HG02798 (cell line): ENCODE measurements around the gene DDX23.

Experiments used
- ATAC-seq: cut with Tn5 transposase; IDR thresholded peaks from one replicate; pipeline ENCODE4 v1.9.1; 2021; ENCODE audit warnings: mild to moderate bottlenecking; ENCODE audit not compliant: unreplicated experiment, poor library complexity

DDX23 gene

GRCh38 chr12:48807981-48808380 is 44.0 kb downstream of the DDX23 start:
- no peak for ATAC-seq

GRCh38 chr12:48803675-48804074 is 48.3 kb downstream of the DDX23 start:
- no peak for ATAC-seq

GRCh38 chr12:48800971-48801370 is 51.0 kb downstream of the DDX23 start:
- ATAC-seq, result no peak

- no peak for ATAC-seq
Observed at GRCh38 chr12:48800457-48800856, 51.5 kb downstream of the DDX23 start.

GRCh38 chr12:48796976-48797375 is 55.0 kb downstream of the DDX23 start:
- ATAC-seq, result no peak

GRCh38 chr12:48795550-48796455 is 56.2 kb downstream of the DDX23 start:
- ATAC-seq, result peak; percentile 64

- no peak for ATAC-seq
Observed at GRCh38 chr12:48794870-48795269, 57.1 kb downstream of the DDX23 start.

GRCh38 chr12:48793696-48794095 is 58.3 kb downstream of the DDX23 start:
- ATAC-seq, result no peak

GRCh38 chr12:48789858-48790326 is 62.1 kb downstream of the DDX23 start:
- ATAC-seq, result no peak

- ATAC-seq, result peak; percentile 33
Observed at GRCh38 chr12:48788854-48789775, 62.8 kb downstream of the DDX23 start, which contains the start of gene ADCY6. ADCY6 (minus strand) TSS chr12:48789089; CDS start chr12:48783434, 5,655 bp downstream.

GRCh38 chr12:48788524-48788853 is 63.5 kb downstream of the DDX23 start:
- ATAC-seq, result no peak

- no peak for ATAC-seq
Observed at GRCh38 chr12:48787791-48788523, 64.0 kb downstream of the DDX23 start.

GRCh38 chr12:48786591-48787544 is 65.1 kb downstream of the DDX23 start:
- ATAC-seq, result no peak

GRCh38 chr12:48783432-48783831 is 68.5 kb downstream of the DDX23 start:
- no peak for ATAC-seq

- ATAC-seq, result no peak
Observed at GRCh38 chr12:48782457-48783395, 69.2 kb downstream of the DDX23 start.

- ATAC-seq, result no peak
Observed at GRCh38 chr12:48781750-48782456, 70.1 kb downstream of the DDX23 start.

- no peak for ATAC-seq
Observed at GRCh38 chr12:48780381-48781025, 71.5 kb downstream of the DDX23 start.
